ENCODE measurements around the gene OGG1. TPM values are rescaled to one million over a fixed set of nuclear protein-coding genes. Genes with fewer than 3 reads are reported as not detected.

The OGG1 gene
- total RNA-seq (2014; rRNA removed) (38.7 and 47.3 TPM in 2 replicates), Bru-seq, nascent RNA (percentile 69 among the genes with signal in this experiment), BruChase-seq, experiment 1, labeled RNA remaining after a 6-hour chase (percentile 69 among the genes with signal in this experiment), BruChase-seq, experiment 2, labeled RNA remaining after a 2-hour chase (percentile 71 among the genes with signal in this experiment)
- long read RNA-seq, full-length matches to known transcripts, result 24 of 41 reads
- long read RNA-seq, partial matches to known transcripts, result 1 of 41 reads
- long read RNA-seq, other reads (novel, unspliced or antisense), result 16 of 41 reads

DNA sequence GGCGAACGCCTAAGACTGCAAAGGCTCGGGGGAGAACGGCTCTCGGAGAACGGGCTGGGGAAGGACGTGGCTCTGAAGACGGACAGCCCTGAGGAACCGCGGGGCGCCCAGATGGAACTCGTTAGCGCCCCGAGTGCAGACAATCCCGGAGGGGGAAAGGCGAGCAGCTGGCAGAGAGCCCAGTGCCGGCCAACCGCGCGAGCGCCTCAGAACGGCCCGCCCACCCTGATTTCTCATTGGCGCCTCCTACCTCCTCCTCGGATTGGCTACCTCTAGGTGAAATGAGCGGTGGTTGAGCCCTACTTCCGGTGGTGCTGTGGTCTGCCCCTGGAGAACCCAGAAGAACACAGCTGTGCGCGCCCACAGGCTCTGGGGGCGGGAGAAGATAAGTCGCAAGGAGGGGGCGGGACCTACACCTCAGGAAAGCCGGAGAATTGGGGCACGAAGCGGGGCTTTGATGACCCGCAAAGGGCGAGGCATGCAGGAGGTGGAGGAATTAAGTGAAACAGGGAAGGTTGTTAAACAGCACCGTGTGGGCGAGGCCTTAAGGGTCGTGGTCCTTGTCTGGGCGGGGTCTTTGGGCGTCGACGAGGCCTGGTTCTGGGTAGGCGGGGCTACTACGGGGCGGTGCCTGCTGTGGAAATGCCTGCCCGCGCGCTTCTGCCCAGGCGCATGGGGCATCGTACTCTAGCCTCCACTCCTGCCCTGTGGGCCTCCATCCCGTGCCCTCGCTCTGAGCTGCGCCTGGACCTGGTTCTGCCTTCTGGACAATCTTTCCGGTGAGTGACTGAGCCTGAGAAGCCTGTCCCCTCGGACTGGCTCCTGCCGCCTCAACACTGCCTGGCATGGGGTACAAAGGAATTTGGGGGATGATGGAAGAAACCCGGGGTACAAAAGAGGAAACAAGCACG, at the start of gene OGG1:
Gene OGG1 (plus strand): TSS at position 308 of the 911 bp plus-strand sequence. CDS start 335 bp downstream, at position 643.
- Histone ChIP-seq H3K9me3 (ENCODE audit: low read length) (no peaks in the 10 kb centered on the region), H3K9me2 (replicated peaks; ENCODE audit: low read length) (no peaks in the 10 kb centered on the region), H3K27me3 (ENCODE audit: low read length) (no peaks in the 10 kb centered on the region), H3K27ac (ENCODE audit: low read length) (peak within 1 kb of the TSS; percentile 46), H3K4me2 (ENCODE audit: low read length) (peak within 1 kb of the TSS; percentile 94), H4K20me1 (ENCODE audit: low read length) (no peaks in the 10 kb centered on the region), H3K9ac (ENCODE audit: low read length) (peak within 1 kb of the TSS; percentile 73), H3K36me3 (ENCODE audit: low read depth, low read length) (peaks cover 24% of the 10 kb centered on the region), H3K4me1 (ENCODE audit: insufficient read depth, low read length) (peaks cover 28% of the 10 kb centered on the region), H3K4me3 (ENCODE audit: low read length) (peak within 1 kb of the TSS; percentile 83), H3K79me2 (ENCODE audit: low read length) (peaks cover 21% of the 10 kb centered on the region), H3F3A (ENCODE audit: low read length, unreplicated experiment) (peaks cover 4% of the 10 kb centered on the region), H2AFZ (ENCODE audit: low read length) (peak within 1 kb of the TSS; percentile 91)
- ChIA-PET POLR2A (ENCODE audit: unreplicated experiment) (interaction anchor here (0.6 to 1.0 kb wide), 4 partner anchors 43 to 790 kb away, joined by 3 to 7 read pairs (median 3); partner anchors contain the start of gene ARPC4), CTCF (interaction anchor here (0.5 to 0.6 kb wide), 3 partner anchors 134 to 1894 kb away, joined by 3 read pairs; partner anchors contain the start of gene VGLL4)
- TF ChIP-seq EZH2phosphoT487 (IDR thresholded peaks at IDR 0.05; ENCODE audit: borderline replicate concordance, low read length) (no peak), EZH2 (IDR thresholded peaks at IDR 0.05; ENCODE audit: low read length, unreplicated experiment) (no peak)
- TF ChIP-seq, protein P1, sequence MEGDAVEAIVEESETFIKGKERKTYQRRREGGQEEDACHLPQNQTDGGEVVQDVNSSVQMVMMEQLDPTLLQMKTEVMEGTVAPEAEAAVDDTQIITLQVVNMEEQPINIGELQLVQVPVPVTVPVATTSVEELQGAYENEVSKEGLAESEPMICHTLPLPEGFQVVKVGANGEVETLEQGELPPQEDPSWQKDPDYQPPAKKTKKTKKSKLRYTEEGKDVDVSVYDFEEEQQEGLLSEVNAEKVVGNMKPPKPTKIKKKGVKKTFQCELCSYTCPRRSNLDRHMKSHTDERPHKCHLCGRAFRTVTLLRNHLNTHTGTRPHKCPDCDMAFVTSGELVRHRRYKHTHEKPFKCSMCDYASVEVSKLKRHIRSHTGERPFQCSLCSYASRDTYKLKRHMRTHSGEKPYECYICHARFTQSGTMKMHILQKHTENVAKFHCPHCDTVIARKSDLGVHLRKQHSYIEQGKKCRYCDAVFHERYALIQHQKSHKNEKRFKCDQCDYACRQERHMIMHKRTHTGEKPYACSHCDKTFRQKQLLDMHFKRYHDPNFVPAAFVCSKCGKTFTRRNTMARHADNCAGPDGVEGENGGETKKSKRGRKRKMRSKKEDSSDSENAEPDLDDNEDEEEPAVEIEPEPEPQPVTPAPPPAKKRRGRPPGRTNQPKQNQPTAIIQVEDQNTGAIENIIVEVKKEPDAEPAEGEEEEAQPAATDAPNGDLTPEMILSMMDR (conservative IDR thresholded peaks at IDR 0.05; ENCODE audit: low read depth, low read length), result no peak
- ATAC-seq (peak; percentile 91), DNase-seq (peak; percentile 98)
- intact Hi-C loops (cut with micrococcal nuclease), result loop anchor here (1.0 kb wide), 3 partner anchors 19 to 42 kb away; partner anchors contain the start of genes BRPF1 and TADA3
- BruUV-seq (replicated peaks), result TSS peak; percentile 42

DNA sequence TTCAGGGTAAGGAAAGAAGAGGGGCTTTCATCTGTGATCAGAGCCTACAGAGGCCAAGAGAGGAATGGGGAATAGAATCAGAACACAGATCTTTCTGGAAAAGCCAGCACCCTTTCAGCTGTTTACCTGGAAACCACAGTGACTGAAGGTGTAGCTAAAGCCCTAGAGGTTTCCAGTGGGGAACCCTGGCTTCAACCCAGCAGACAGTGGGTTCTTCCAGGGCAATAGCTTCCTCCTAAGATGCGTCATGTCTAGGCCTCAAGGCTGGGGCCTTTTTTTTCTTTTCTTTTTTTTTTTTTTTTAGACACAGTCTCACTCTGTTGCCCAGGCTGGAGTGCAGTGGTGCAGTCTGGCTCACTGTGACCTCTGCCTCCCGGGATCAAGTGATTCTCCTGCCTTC, 49.2 kb upstream of the OGG1 start:
- Histone ChIP-seq H3K9me2 (replicated peaks; ENCODE audit: low read length) (no peaks in the 10 kb centered on the region), H3K27me3 (ENCODE audit: low read length) (peaks cover 13% of the 10 kb centered on the region), H3K9me3 (ENCODE audit: low read length) (no peaks in the 10 kb centered on the region), H2AFZ (ENCODE audit: low read length) (no peak overlapping the region), H3K79me2 (ENCODE audit: low read length) (no peaks in the 10 kb centered on the region), H3K4me1 (ENCODE audit: insufficient read depth, low read length) (peaks cover 12% of the 10 kb centered on the region; the same call in 1 of the 2 replicates), H3K36me3 (ENCODE audit: low read depth, low read length) (no peaks in the 10 kb centered on the region; the same call in 1 of the 2 replicates), H3F3A (ENCODE audit: low read length, unreplicated experiment) (no peaks in the 10 kb centered on the region), H3K4me3 (ENCODE audit: low read length) (no peak overlapping the region), H3K4me2 (ENCODE audit: low read length) (no peak overlapping the region), H4K20me1 (ENCODE audit: low read length) (no peaks in the 10 kb centered on the region), H3K27ac (ENCODE audit: low read length) (no peak overlapping the region), H3K9ac (ENCODE audit: low read length) (no peak overlapping the region)
- ATAC-seq (no peak), DNase-seq (no peak)
- CTCF ChIA-PET, result no interaction called here
- no TSS peak for BruUV-seq (replicated peaks)
- POLR2A ChIA-PET (ENCODE audit: unreplicated experiment), result no interaction called here
- no peak for TF ChIP-seq EZH2phosphoT487 (IDR thresholded peaks at IDR 0.05; ENCODE audit: borderline replicate concordance, low read length)
- TF ChIP-seq, protein P1 (conservative IDR thresholded peaks at IDR 0.05; ENCODE audit: low read depth, low read length), result no peak
- TF ChIP-seq EZH2 (IDR thresholded peaks at IDR 0.05; ENCODE audit: low read length, unreplicated experiment), result no peak
- intact Hi-C loops (cut with micrococcal nuclease), result no loop called here

Data from PC-3 (cell line).